NCI-H345 treated with DMSO at 0.1 percent for 48 hours (cell line): Measurements from ENCODE around the gene SERPINE1.
"Not testable (repeated sequence)": the region's sequence is repeated elsewhere in the genome, so short reads cannot be mapped to it uniquely, and the experiment has no call there.

ENCODE experiments used
- DNase-seq: peaks from one replicate; lab custom pipeline; 2025; ENCODE audit not compliant: unreplicated experiment; lab: John Stamatoyannopoulos, UW

The SERPINE1 gene

GRCh38 chr7:101121991-101122932 is 4.6 kb upstream of the SERPINE1 start:
- DNase-seq: no peak

GRCh38 chr7:101122933-101123702 is 3.8 kb upstream of the SERPINE1 start:
- DNase-seq: no peak

- DNase-seq: no peak
Observed at GRCh38 chr7:101123703-101124068, 3.2 kb upstream of the SERPINE1 start.

- DNase-seq: no peak
Observed at GRCh38 chr7:101124376-101125056, 2.4 kb upstream of the SERPINE1 start.

GRCh38 chr7:101125989-101126650 is 784 bp upstream of the SERPINE1 start:
- DNase-seq: no peak

GRCh38 chr7:101127460-101128039 is 646 bp downstream of the SERPINE1 start:
- DNase-seq: no peak

GRCh38 chr7:101128040-101128834 is 1.3 kb downstream of the SERPINE1 start:
- no peak for DNase-seq

- DNase-seq: no peak
Observed at GRCh38 chr7:101129603-101130117, 2.8 kb downstream of the SERPINE1 start.

GRCh38 chr7:101132626-101133600 is 6.0 kb downstream of the SERPINE1 start:
- DNase-seq: not testable (repeated sequence)

- no peak for DNase-seq
Observed at GRCh38 chr7:101133621-101134398, 6.9 kb downstream of the SERPINE1 start.

- DNase-seq: no peak
Observed at GRCh38 chr7:101134399-101134980, 7.6 kb downstream of the SERPINE1 start.

GRCh38 chr7:101137651-101138212 is 10.8 kb downstream of the SERPINE1 start:
- DNase-seq: no peak

GRCh38 chr7:101138213-101138870 is 11.4 kb downstream of the SERPINE1 start:
- DNase-seq: no peak

GRCh38 chr7:101140339-101140699 is 13.4 kb downstream of the SERPINE1 start:
- DNase-seq: no peak

- DNase-seq: no peak
Observed at GRCh38 chr7:101140746-101141382, 14.0 kb downstream of the SERPINE1 start.
